Cardiac fibroblast (primary cell): Measurements from ENCODE around the gene LIPT2.

ENCODE experiments used
- DNase-seq, 2 donors: peaks; one replicate each; pipeline versions ENCODE4 v3.0.0 to v3.0.0-alpha.2; 2010; ENCODE audit warnings: low read depth in 2 of 2
- H3K4me3 ChIP-seq, 2 donors: replicated peaks in 1 of 2; 1 replicate in 1 of 2; 2 replicates in 1 of 2; pipeline ENCODE4 v1.5.1; 2011; ENCODE audit warnings: low read depth in 2 of 2, low read length in 2 of 2, mild to moderate bottlenecking in 2 of 2, moderate library complexity in 1 of 2
- TF ChIP-seq, protein P1 (sequence below): IDR thresholded peaks from one replicate; pipeline ENCODE4 v1.5.1; 2011; ENCODE audit warnings: low read depth, mild to moderate bottlenecking, low read length, inconsistent platforms

The LIPT2 gene

DNA sequence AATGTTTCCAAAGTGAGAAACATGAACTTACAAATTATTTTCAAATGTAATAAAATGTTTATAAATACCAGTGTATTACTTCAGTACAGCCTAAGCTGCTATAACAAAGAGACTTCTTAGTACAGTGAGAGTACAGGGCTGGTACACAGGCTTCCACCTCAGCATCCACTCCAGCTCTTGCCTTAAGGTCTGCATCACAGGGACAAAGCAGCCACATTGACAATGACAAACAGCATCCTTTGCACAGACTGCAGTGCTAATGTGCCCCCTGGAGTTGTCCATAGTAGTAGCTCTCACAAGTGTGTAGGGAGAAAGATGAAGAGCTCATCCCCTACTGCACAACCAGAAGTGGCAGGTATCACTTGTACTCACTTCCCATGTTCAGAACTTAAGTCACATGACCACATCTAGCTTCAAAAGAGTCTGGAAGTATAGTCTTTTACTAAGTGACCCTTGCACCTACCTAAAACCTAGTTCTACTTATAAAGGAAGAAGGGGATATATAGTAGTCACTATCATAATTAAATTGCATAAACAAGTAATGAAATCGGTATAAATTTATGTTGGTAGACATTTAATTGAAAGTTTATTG is 10.7 kb upstream of the LIPT2 start:
- TF ChIP-seq, protein P1, sequence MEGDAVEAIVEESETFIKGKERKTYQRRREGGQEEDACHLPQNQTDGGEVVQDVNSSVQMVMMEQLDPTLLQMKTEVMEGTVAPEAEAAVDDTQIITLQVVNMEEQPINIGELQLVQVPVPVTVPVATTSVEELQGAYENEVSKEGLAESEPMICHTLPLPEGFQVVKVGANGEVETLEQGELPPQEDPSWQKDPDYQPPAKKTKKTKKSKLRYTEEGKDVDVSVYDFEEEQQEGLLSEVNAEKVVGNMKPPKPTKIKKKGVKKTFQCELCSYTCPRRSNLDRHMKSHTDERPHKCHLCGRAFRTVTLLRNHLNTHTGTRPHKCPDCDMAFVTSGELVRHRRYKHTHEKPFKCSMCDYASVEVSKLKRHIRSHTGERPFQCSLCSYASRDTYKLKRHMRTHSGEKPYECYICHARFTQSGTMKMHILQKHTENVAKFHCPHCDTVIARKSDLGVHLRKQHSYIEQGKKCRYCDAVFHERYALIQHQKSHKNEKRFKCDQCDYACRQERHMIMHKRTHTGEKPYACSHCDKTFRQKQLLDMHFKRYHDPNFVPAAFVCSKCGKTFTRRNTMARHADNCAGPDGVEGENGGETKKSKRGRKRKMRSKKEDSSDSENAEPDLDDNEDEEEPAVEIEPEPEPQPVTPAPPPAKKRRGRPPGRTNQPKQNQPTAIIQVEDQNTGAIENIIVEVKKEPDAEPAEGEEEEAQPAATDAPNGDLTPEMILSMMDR: no peak
- DNase-seq: no peak
- no peak overlapping the region for H3K4me3 ChIP-seq

- H3K4me3 ChIP-seq: no peak overlapping the region
- TF ChIP-seq, protein P1: no peak
These were observed 1.4 kb upstream of the LIPT2 start for GRCh38 chr11:74494916-74495315.

GRCh38 chr11:74493791-74494630 is 487 bp upstream of the LIPT2 start:
- TF ChIP-seq, protein P1: no peak
- peak; percentile 16 to 79 for DNase-seq
- H3K4me3 ChIP-seq: peak overlapping the region; percentile 51 to 70

More at GRCh38 chr11:74494916-74495315, 1.4 kb upstream of the LIPT2 start:
- no peak for DNase-seq

GRCh38 chr11:74492084-74492483 is 1.4 kb downstream of the LIPT2 start:
- no peak overlapping the region for H3K4me3 ChIP-seq
- no peak for DNase-seq
- TF ChIP-seq, protein P1: no peak

DNA sequence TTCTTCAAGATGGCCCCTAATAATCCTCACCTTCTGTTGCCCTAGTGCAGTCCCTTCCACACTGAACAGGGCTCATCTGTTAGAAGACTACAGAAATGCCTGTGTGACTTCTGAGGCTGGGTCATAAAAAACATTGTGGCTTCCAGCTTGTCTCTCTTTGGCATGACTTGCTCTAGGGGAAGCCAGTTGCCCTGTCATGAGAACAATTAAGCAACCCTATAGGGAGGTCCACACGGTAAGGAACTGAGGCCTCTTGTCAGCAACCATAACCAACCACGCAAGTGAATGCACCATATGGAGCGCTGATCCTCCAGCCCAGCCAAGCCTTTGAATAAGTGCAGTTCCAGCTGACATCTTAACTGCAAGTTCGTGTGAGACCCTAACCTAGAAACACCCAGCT is 2.6 kb downstream of the LIPT2 start:
- DNase-seq: no peak
- TF ChIP-seq, protein P1: no peak
- H3K4me3 ChIP-seq: no peak overlapping the region

DNA sequence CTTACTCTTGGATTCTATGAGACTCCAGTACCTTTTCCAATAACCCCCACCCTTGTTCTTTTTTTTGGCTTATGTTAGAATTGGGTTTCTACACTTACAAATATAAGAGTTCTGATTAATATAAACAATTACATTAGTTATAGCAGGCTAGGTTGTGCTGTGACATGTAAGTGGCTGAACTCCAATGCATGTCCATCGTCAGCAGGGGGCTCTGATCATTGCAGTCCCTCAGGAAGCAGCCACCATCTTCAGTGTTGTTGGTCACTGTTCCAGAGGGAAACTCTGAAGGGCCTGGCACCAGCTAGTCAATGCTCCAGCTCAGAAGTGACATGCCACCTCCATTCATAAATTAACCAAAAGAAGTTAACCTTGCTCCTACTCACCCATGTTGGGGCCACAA is 5.6 kb downstream of the LIPT2 start:
- TF ChIP-seq, protein P1: peak; percentile 33
- peak in 1 of 2 donors; percentile 24 for DNase-seq
- H3K4me3 ChIP-seq: no peak overlapping the region
